GM21447 (cell line): ENCODE measurements around the gene GDF9.
A peak's percentile ranks its signal among the peaks of the same experiment; 100 is the strongest.

Source experiments
- ATAC-seq: cut with Tn5 transposase; IDR thresholded peaks from one replicate; pipeline ENCODE4 v1.9.1; 2021; ENCODE audit not compliant: unreplicated experiment

GDF9 gene

DNA sequence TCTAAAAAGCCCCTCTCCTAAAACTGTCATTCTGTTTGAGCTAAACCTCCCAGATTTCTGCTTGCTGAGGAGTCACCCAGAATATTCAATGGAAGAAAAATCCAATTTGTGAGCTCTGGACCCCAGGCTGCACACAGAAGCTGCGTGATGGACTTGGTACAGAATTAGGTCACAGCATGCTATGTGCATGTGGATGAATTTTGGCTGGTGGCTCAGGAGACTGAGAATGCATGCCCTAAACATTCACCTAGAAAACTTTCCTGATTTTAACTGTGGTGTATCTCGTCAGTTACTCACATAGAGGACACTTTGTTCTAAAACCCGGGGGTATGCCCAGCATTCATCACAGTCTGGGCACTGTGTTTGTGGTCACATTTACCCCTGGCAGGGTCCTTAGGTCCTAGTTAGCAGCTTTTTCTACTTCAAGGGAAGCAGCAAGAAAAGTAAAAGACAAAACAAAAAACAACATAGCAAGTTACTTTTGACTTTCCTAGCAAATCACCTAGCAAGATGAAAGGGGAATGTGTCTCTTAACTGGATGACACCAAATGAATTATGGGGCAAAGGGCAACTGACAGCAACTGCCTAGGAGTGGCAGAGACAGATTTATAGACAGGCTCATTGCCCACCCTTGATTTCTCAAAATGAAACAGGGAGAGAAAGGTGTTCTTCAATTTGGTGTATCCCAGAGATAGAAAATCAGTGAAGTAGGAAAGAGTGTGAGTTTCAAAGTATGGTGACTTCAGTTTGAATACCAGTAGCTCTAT, 27.6 kb downstream of the GDF9 start:
- no peak for ATAC-seq

DNA sequence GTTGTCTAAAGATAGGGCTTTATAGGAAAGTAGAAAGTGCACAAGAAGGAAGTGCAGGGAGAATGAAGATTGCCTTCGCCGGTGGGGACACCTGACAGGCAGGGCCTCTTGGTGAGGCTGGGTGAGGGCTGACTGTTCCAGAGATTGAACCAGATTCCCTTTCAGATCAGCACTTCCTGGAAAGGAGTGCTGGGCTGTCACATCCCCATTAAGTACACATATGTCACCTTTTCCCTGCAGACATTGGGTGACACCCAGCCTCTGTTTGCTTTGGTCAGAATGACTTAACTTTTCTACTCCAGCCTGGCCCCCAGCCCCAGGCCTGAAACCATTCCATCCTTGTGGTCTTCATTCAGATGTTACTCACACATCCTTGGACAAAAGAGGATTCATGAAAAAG, 28.4 kb downstream of the GDF9 start:
- ATAC-seq: no peak

DNA sequence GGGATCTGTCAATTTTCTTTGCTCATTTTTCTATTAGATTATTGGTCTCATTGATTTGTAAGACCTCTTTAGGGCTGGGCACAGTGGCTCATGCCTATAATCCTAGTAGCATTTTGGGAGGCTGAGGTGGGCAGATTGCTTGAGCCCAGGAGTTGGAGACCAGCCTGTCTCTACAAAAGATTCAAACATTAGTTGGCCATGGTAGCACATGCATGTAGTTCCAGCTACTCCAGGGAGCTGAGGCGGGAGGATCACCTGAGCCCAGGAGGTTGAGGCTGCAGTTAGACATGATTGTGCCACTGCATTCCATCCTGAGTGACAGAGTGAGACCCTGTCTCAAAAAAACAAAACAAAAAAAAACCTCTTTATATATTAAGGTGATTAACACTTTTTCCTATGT, 29.4 kb downstream of the GDF9 start:
- ATAC-seq: no peak

DNA sequence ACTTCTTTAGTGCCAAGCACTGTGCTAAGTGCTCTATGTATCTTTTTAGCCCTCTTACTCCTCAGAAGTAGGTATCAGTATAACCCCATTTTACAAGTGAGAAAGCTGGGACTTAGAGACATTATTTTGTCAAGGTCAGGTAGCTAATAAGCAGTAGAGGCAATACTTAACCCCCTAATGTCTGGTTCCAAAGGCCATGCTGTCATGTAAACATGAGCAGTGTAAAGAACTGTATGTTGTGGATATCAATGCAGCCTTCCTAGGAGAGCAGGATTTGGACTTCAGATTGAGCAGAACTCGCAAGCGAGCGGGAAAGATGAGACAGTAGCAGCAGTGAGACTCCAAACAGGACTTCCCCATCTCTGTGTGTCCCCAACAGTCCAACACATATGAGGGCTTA, 32.2 kb downstream of the GDF9 start:
- no peak for ATAC-seq

DNA sequence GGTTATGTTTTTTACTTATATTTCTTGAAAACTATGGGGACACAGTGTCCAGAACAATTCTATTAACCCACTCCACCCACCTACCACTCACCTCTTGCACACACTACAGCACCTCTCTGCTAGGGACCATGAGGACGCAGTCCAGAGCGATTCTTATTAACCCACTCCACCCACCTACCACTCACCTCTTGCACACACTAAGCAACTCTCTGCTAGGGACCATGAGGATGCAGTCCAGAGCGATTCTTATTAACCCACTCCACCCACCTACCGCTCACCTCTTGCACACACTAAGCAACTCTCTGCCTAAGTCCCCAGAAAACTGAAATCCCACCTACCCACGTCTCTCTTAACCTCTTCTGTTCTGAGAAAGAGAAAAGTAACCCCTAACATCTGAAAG, 33.7 kb downstream of the GDF9 start:
- ATAC-seq: no peak

DNA sequence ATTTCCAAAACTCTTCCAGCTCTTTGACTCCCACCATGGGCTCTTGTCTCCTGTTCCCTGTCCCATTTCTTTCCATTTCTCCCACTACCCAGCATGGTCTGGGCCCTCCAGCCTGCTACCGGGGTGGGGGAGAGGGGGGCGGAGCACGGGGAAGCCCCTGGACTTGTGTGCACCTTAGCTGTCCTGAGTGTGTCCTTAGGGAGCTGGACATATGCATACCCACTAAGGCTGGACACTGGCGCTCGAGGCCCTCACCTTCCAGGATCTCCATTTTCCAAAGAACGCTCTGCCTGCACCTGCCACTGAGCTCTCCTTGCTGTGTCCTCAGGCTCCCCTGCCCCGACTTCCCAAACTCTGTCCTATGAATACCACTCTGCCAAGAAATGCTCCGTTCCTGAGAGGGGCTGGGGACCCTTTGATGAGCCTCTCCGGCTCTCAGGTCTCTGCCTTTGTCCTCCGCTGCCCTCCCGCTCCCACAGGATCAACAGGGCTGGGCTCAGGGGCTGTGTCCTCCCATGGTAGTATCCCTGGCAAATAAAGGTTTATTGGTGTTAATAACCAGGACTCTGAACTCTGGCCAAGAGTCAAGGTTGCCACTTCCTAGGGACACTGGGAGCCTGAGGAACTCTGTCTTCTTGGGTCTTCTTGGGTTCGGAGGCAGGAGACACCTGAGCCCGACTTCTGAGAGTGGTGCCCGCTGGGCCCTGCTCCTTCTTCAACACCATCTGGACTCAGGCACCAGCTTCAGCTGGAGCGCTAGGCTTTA, 35.0 kb downstream of the GDF9 start:
- ATAC-seq: no peak

DNA sequence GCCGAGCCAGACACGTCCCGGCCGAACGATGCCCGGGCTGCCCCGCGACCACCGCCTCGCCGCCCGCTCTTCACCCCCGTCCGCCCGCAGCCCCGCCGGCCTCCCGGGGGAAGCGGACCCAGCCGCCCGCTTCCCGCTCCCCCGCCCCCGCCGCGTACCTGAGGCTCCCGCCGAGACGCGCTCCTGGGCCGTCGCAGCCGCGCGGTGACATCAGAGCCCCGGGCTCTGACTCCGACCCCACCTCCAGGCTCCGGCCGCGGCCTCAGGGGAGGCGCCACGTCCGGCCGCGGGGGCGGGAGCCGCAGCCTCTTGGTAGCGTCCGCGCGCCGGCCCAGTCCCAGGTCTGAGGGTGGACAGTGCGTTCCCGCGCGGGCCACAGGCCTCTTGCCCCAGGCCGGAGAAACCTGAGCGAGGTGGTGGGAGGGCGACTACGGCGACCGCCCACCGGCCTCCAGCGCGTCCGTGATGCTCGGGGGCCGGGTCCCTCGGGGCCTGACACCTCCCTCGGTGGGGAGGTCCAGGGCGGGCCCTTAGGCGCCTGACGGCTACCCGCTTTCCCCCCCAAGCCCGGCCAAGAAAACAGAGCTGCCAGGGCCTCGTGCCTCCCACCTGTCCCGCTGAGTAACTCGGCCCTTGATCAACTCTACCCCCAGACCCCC, 35.7 kb downstream of the GDF9 start, which contains the start of gene SHROOM1:
Gene SHROOM1 (minus strand): TSS at position 212 of the 659 bp plus-strand sequence. CDS start 4,507 bp downstream, outside the sequence.
- peak; percentile 64 for ATAC-seq

DNA sequence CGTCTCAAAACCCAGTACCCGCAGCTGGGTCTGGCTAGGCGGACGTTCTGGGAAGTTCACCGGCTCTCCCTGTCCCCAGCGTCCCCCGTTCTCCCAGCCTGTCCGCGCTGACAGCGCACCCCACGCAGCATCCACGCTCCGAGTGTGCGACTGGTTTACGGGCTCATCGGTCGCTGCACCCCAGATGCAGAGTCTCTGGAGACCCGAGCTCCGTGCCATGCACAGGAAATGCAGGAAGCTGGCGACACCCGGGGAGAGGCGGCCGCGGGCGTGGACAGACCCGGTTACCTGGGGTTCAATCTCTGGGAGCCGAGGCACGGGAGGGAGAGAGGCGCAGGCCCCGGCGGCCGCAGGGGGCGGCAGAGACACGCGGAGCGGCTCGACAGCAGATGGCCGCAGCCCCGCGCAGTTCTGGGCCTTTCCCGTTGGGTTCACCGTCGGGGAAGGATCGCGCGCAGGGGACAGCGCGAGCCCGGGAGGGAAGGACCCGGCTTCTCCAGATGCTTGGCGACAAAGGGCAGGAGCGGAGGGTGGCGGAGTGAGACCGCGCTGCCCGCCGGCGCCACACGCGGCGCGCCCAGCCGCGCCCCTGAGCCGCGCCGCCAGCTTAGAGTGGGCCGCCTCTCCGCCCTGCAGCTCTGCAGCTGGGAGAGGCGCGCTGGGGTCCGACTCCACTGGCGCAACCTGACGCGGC, 36.4 kb downstream of the GDF9 start:
- peak; percentile 82 for ATAC-seq

DNA sequence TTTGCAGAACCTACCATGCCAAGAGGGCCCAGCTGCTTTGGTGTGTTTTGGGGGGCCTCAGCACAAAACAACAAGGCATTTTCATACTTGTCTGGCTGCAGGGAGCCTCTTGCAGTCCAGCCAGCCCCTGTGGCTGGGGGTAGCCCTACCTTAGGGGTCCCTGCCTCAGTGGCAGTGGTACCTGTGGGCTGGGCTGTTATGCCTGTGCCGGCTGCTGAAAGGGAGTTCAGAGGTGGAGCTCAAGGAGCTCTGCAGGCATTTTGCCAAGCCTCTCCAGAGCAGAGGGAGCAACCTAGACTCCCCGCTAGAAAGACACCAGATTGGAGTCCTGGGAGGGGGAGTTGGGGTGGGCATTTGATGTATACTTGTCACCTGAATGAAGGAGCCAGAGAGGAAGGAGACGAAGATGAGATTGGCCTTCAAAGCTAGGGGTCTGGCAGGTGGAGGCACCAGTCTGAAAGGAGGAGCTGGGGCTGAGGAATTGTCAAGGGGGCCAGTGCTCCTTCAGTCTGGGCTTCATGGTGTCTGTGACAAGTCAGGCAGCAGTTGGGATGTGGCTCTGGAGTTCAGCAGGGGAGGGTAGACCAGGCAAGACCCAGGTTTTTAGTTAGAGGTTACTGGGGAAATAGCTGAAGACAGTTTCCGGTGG, 37.3 kb downstream of the GDF9 start:
- ATAC-seq: no peak

DNA sequence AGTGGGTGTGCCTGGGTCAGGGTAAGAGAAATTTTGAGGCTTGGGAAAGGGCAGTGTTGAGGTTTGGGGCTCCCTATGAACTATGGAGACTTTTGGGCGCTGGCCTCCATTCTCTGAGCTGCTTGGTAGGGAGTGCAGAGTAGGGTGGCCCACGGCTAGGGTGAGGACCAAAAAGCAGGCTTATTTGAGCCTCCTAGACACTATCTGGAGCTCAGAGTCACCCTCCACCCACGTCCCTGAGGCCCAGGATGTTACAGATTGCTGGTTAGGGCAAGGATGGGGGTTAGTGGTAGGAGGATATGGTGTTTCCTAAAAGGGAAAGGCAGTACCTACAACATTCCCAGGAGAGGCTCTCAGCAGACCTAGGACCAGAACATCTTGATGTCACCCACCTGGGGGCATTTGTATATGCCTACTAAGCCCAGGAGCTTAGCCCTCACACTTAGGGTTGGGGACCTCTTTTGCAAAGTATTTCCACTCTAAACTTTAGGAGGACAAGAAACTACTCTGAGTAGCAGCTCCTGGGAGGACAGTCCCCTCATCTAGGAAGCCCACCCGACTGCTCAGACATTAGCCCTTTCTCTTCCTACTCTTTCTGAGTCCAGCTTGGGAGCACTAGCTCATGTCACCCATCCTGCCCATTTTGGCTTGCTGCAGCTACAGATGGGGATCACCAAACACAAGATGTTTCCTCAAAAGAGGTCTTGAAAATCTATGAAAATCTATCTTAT, 38.2 kb downstream of the GDF9 start:
- no peak for ATAC-seq

DNA sequence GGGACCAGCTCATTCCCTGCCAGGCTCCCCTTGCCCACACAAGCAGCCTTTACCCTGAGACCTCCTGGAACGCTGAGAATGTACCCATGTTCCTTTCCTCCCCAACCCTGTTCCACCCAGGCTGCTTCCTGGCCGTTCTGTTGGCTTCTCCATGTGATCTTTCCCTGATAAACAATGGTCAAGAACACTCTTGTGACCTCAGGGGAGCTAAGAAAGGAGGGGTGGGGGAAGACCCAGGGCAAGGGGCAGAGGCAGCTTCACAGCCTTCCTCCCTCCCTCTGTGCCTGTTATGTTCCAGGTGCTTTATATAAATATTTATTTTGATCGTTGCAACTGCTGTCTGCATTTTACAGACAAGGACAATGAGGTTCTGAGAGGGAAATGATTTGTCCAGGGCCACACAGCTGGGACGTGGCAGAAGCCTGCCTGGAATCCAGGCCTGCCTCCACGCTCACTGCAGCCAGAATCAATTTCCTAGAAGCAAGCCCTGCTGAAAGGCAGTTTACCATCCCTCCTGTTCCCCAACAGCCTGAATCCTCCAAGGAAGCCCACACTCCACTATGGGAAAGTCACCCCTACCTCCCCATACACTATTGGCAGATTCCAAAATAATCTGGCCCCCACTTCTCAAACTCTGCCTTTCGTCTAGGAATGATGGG, 39.7 kb downstream of the GDF9 start:
- ATAC-seq: no peak

DNA sequence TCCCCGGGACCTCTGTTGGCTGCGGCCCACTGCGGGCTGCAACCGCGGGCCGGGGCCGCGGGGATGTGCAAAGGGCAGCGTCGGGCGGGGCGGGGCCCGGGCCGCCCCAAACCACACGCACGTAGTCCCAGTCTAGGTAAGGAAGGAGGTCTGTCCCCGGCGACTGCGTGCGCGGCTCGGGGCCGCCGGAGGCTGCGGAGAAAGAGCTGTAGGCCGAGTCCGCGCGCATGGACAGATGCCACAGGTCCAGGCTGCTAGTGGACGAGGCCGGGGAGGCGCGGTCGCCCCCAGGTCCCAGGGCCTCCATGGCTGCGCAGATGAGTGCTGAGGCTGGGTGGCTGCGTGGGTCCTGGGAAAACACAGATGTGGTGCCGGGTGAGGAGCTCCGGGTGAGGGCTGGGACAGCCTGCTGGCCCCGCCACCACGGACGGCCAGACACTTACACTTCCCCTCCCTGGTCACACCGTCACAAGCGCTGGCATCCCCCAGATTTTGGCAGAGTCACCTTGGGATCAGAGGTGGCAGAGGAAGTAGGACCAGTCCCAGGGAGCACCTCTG, 40.4 kb downstream of the GDF9 start:
- ATAC-seq: no peak

DNA sequence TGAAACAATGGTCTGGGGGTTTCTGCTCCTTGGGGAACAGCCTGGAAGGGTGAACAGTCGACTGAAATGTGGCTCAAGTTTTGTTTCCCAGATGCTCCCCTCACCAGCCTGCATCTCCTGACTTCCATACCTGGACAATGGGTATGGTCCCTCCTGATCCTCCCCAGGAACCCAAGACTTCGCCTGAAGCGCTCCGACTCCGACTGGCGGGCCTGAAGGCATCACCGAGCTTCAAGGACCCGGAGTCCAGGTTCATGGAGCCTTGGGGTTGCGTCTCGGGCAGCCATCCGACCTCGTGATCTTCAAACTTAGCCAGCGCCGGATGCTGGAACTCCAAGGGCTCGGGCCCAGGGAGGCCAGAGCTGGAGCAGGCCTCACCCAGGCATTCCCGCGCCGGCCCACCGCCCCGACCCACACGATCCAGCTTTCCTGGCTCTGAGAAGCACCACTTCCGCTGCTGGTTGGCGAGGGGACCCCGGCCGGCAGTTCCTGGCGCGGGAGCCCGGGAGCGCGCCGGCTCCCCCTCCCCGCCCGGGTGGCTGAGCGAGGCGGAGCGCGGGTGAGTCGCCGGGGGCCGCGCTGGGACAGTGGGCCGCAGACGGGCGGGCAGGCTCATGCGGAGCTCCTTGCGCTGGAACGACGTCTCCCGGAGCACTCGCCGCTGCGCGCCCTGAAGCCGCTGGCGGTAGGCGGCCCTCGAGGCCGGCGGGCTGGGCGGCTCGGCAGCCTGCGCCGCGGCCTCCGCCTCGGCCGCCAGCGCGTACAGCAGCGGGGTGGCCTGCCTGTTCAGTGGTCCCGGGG, 41.0 kb downstream of the GDF9 start:
- no peak for ATAC-seq

DNA sequence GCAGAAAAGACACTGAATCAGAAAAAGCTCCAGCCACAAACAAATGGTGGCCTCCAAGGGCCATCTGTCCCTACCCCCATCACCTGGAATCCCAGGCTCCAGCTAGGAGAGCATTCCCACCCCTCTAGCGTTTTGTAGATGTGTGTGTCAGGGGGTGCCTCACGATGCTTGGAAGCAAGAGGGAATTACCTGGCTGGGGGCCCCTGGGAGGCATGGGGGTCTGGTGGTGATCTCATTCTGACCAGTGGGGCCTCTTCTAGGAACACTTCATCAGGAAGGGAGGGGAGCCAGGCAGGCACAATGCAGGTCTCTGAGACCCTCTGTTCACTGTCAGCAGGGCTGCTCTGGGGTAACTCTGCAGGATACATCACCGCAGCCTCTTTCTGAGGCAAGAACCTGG, 41.8 kb downstream of the GDF9 start:
- no peak for ATAC-seq

DNA sequence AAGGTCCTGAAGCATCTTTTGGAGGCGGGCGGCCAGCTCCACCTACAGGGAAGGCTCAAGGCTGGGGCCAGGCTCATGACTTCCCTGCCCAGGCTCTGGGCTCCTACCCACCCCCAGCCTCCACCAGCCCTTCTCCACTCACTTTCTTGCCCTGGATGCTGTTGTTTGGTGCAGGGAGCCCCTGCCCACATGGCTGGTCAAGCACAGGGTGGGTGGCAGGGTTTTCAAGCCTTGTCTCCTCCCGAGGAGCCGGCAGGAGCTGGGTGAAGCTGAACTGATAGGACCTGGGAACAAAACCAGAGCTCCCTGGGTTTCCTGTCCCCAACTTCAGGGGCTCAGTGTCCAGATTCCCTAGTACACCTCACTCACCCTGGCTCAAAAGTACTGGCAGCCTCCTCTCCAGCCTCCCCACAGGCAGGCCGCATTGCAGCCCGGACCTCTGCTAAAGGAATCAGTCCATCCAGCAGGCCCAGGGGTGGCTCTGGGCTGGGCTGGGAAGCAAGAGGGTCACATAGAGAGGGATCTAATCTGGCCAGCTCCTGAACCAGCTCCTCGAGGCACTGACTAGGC, 42.7 kb downstream of the GDF9 start:
- ATAC-seq: no peak

DNA sequence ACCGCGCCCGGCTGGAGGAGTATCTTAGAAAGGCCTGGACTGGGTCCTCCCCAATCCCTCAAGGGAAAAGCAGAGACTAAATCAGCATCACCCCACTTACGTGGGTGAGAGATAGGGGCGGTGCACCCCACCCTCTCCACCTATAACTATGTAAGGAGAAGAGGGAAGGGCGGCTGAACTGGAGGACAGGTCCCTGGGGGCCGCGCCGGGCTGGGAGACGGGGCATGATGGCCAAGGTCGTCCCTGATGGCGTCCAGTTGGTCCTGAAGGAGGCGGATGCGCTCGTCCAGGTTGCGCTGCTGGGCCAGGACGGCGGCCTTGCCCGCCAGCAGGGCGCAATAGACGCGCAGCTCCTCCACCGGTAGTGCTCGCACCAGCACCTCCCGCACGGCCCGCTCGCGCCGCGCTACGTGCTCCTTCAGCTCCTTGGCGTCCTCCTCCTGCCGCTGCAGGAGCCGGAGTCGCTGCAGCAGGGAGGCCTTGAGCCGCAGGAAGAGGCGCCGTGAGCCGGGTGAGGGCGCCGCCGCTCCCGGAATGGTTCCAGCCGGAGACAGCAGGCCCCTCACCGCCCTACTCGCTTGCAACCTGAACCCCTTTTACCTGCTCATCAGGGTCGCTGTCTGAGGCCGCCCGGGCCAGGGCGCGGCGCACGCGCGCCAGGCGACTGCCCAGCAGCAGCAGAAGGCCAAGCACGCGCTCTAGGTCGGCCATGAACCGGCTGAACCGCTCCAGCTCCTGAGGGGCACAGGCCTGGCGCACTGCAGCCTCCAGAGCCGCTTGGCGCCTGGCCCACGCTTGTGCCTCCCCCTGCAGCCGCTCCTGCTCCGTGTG, 43.4 kb downstream of the GDF9 start:
- ATAC-seq: no peak

DNA sequence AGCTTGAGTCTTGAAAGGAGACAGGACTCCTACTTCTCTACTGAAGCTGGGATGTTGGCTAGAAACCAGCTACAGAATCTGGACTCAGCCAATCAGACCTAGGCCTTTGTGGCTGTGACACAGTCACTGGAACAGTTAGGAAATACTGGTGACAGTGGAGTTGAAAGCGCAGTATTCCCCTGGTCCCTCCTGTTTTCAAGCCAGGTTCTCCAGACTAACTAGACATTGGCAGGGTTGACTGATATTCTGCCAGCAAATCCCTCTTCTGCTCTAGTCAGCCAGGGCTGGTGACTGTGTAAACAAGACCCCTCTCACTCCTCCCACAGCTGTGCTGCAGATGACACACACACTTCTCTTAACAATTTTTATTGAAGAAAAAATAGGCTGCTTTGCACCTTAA, 44.5 kb downstream of the GDF9 start:
- ATAC-seq: no peak
